Nephron progenitor cell (in vitro differentiated cells): Measurements from ENCODE around the gene GDPD5.

Experiments
- DNase-seq: peaks from one replicate; pipeline ENCODE4 v3.0.0; 2021
- H3K27ac Mint-ChIP-seq: 2 replicates; pipeline ENCODE4 v1.8.0; 2021; ENCODE audit warnings: mild to moderate bottlenecking, moderate library complexity, mixed read lengths
- H3K27me3 Mint-ChIP-seq: 2 replicates; pipeline ENCODE4 v1.8.0; 2021; ENCODE audit warnings: mild to moderate bottlenecking, low read depth, mixed read lengths; ENCODE audit not compliant: poor library complexity
- H3K36me3 Mint-ChIP-seq: 2 replicates; pipeline ENCODE4 v1.8.0; 2021; ENCODE audit warnings: low read depth, mixed read lengths
- H3K4me1 Mint-ChIP-seq: 2 replicates; pipeline ENCODE4 v1.8.0; 2021; ENCODE audit warnings: mixed read lengths
- H3K4me3 Mint-ChIP-seq: 2 replicates; pipeline ENCODE4 v1.8.0; 2021; ENCODE audit warnings: mild to moderate bottlenecking, moderate library complexity, mixed read lengths
- H3K9me3 Mint-ChIP-seq: 2 replicates; pipeline ENCODE4 v1.8.0; 2021; ENCODE audit warnings: mild to moderate bottlenecking, moderate library complexity, mixed read lengths
- TF ChIP-seq, protein P1 (sequence below): fragments of 200-600 bp; sonication (generic); IDR thresholded peaks from 2 replicates; pipeline ENCODE4 v1.5.0; 2021; ENCODE audit warnings: antibody characterized with exemption

The GDPD5 gene

DNA sequence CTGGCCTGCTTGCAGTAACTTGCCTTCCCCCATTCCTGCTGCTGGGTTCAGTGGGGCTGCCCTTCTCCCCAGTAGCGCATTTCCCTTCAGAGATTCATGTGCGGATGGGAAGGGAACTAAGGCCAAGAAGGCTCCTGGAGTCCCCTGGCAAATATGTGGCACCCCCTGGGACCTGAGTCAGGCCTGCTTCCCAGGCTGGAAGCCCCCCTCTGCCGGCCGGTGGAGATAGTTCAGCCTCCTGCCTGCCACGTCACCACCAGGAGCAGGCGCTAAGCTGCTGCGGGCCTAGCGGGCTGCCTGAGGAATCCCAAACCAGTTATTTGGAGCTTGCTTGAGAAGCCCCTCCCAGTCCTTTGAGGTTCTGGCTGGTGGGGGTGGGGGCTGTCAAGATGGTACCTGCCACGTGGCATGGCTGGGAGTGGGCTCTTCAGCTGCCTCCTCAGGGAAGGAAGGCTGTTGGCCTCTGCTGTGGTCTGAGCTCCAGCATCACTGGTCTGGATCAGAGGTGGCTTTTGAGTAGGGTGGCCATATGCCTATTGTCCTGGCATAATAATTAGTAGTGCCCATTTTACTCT is 38.3 kb upstream of the GDPD5 start:
- Mint-ChIP-seq H3K9me3 (no peaks in the 10 kb centered on the region), H3K4me3 (peak overlapping the region; percentile 92), H3K4me1 (peaks cover 68% of the 10 kb centered on the region), H3K27ac (peak overlapping the region; percentile 99), H3K27me3 (peaks cover 10% of the 10 kb centered on the region), H3K36me3 (peaks cover 21% of the 10 kb centered on the region)
- TF ChIP-seq, protein P1, sequence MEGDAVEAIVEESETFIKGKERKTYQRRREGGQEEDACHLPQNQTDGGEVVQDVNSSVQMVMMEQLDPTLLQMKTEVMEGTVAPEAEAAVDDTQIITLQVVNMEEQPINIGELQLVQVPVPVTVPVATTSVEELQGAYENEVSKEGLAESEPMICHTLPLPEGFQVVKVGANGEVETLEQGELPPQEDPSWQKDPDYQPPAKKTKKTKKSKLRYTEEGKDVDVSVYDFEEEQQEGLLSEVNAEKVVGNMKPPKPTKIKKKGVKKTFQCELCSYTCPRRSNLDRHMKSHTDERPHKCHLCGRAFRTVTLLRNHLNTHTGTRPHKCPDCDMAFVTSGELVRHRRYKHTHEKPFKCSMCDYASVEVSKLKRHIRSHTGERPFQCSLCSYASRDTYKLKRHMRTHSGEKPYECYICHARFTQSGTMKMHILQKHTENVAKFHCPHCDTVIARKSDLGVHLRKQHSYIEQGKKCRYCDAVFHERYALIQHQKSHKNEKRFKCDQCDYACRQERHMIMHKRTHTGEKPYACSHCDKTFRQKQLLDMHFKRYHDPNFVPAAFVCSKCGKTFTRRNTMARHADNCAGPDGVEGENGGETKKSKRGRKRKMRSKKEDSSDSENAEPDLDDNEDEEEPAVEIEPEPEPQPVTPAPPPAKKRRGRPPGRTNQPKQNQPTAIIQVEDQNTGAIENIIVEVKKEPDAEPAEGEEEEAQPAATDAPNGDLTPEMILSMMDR: peak; percentile 56
- DNase-seq: peak; percentile 78

DNA sequence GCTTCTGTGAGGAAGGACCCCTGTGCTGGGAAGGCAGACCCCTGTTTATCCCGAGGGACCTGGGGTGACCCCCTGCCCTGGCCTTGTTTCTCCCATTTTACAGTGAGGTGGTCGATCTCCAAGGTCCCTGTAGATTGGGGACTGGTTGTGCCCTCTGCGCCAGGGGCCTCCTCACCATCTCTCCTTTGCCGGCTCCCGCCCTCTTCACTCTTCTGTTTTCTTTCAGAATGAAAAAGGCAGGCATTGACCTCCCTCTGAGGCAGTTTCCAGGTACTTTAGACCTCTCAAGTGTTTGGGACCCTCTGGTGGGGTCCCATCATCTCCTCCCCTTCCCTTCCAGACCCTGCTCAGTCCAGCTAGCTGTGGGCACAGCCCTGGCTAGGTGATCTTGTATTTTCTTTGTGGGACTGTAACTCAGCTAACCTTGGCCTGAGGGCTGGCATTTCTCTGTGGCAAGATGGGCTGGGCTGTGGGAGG is 37.8 kb upstream of the GDPD5 start:
- TF ChIP-seq, protein P1: no peak
- peak overlapping the region; percentile 99 for H3K27ac Mint-ChIP-seq
- H3K27me3 Mint-ChIP-seq: peaks cover 10% of the 10 kb centered on the region
- peaks cover 16% of the 10 kb centered on the region for H3K36me3 Mint-ChIP-seq
- peaks cover 74% of the 10 kb centered on the region for H3K4me1 Mint-ChIP-seq
- DNase-seq: no peak
- no peaks in the 10 kb centered on the region for H3K9me3 Mint-ChIP-seq
- peak overlapping the region; percentile 92 for H3K4me3 Mint-ChIP-seq

DNA sequence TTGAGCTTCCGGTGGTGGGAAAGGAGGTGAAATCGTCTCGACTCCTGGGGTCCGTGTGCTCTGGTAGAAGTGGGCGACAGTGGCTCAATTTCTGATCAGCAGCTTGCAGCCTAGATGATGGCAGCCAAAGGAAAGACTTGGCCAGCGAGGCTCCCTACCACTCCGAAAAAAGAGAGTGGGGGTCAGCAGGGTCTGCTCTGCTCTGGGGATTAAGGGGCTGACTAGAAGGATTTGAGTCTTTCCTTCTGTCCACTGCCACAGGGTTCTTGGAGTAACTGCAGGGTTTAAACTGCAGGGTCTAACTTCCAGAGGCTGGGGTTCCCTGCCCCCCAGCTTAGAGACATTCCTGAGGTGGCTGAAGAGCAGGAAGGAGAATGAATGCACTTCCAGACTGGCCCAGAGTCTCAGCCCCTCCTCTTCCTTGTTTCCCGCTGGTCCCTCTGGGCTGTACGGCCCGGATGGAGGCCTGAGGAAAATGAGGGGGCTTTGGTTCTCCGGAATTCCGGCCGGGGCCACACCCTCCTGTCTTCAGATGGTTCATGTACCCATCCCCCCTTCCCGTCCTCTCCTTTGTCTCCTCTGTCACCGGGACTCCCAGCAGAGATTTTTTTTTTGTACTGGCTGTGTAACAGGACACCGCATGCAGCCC is 37.2 kb upstream of the GDPD5 start:
- peak overlapping the region; percentile 92 for H3K4me3 Mint-ChIP-seq
- TF ChIP-seq, protein P1: no peak
- H3K36me3 Mint-ChIP-seq: peaks cover 10% of the 10 kb centered on the region
- no peaks in the 10 kb centered on the region for H3K9me3 Mint-ChIP-seq
- H3K27me3 Mint-ChIP-seq: peaks cover 10% of the 10 kb centered on the region
- peaks cover 79% of the 10 kb centered on the region for H3K4me1 Mint-ChIP-seq
- peak; percentile 67 for DNase-seq
- H3K27ac Mint-ChIP-seq: peak overlapping the region; percentile 99

DNA sequence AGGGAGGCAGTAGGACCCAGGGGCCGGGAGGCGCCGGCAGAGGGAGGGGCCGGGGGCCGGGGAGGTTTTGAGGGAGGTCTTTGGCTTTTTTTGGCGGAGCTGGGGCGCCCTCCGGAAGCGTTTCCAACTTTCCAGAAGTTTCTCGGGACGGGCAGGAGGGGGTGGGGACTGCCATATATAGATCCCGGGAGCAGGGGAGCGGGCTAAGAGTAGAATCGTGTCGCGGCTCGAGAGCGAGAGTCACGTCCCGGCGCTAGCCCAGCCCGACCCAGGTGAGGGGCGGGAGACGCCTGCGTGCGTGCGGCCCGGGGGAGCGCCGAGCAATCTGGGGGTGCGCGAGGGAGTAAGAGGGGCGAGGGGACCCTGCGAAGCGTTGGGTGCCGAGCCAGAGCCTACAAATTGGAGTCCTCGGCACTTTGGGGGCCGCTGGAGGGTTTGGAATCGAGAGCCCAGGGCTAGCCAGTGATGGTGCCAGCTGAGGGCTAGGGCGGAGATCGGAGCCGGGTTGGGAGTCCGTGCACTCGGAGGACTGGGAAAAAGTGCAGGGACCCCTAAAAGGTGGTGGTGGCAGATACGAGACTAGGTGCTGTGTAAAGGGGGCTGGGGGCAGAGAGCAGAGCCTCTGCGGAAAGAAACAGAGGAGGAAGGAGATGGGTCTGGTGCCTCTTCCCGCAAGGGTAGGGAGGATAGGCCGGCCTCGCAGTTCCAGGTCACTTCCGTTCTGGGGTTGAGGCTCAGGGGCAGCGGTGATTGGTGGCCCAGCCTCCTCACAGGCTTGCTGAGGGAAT is 36.5 kb upstream of the GDPD5 start, which contains the start of gene SERPINH1:
TSS of gene SERPINH1 (plus strand) at position 206 of the 788 bp plus-strand sequence. CDS start 4,097 bp downstream, outside the sequence.
- Mint-ChIP-seq H3K4me1 (peaks cover 87% of the 10 kb centered on the region), H3K27ac (peak within 1 kb of the TSS; percentile 99), H3K9me3 (no peaks in the 10 kb centered on the region), H3K36me3 (peaks cover 5% of the 10 kb centered on the region), H3K4me3 (peak within 1 kb of the TSS; percentile 92), H3K27me3 (peaks cover 10% of the 10 kb centered on the region)
- DNase-seq: peak; percentile 74
- TF ChIP-seq, protein P1: no peak

DNA sequence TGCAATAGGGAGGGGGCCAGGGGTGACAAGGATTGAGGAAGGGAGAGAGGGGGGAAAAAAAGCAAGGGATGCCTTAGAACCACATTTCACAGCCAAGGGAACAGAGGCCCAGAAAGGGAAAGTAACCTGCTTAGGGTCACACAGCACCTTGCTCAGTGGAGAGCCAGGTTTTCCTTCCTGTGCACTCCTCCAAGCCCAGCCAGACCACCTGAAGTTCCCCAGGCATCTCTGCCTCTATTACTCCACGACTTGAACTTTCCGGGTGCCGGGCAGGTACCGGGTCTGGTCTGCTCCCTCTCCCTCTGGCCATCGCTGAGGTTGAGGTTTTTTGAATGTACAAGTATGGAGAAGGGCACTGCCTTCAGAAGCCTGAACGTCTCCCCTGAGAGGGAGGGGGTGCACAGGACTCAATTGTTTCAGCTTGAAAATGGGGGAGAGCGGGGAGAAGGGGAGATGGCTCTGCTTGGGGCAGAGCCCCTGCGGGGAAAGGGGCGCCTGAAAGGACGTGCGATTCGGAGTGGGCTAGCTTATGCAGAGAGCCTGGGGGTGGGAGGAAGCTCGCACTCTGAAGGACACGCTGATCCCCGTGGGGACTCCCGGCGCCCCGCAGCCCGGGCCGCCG is 35.8 kb upstream of the GDPD5 start:
- peak overlapping the region; percentile 92 for H3K4me3 Mint-ChIP-seq
- TF ChIP-seq, protein P1: no peak
- peak overlapping the region; percentile 46 for H3K27ac Mint-ChIP-seq
- H3K9me3 Mint-ChIP-seq: no peaks in the 10 kb centered on the region
- peaks cover 10% of the 10 kb centered on the region for H3K27me3 Mint-ChIP-seq
- H3K4me1 Mint-ChIP-seq: peaks cover 93% of the 10 kb centered on the region
- H3K36me3 Mint-ChIP-seq: peaks cover 5% of the 10 kb centered on the region
- DNase-seq: no peak
